Hepatic stellate cell (primary cell): ENCODE results near the gene ADAMTSL2.

Source experiments
- DNase-seq: peaks from one replicate; pipeline ENCODE4 v3.0.0; 2011; ENCODE audit warnings: low spot score

Gene ADAMTSL2

GRCh38 chr9:133518200-133518599, 16.3 kb upstream of the ADAMTSL2 start:
- DNase-seq, result no peak

- DNase-seq, result no peak
Measured at GRCh38 chr9:133518706-133519449, 15.6 kb upstream of the ADAMTSL2 start.

- DNase-seq, result no peak
Measured at GRCh38 chr9:133519693-133520092, 14.8 kb upstream of the ADAMTSL2 start.

DNA sequence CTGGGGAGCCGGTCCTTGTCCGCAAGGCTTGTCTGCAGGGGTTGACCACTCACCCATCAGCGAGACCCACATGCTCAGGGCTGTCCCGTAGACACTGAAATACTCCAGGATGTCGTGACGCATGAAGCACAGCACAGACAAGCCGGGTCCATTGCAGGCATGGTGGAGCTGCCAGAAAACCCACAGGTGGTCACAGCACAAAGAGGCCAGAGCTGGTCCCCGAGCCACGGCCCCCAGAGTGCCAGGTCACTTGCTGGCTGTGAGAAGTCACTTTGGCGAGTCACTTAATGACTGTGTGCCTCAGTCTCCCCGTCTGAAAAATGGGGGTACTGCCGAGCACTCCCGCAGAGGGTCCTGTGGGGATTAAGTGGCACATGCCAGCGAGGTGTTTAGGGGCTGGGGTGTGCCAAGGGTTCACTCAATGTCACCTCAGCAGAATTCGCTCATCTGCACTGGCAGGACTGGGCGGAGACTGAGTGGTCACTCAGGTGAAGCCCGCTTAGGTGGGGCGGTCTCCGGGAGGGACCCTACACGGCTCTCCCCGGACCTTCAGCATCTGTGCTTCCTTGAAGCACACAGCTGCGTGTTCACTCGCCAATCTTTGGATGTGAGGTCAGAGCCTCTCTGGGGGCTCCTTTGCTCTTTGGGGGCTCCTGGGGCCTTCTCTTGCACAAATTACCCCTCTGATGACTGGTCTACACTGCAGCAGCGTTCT, 14.2 kb upstream of the ADAMTSL2 start:
- DNase-seq, result no peak

GRCh38 chr9:133521122-133522072, 13.1 kb upstream of the ADAMTSL2 start:
- DNase-seq, result no peak

DNA sequence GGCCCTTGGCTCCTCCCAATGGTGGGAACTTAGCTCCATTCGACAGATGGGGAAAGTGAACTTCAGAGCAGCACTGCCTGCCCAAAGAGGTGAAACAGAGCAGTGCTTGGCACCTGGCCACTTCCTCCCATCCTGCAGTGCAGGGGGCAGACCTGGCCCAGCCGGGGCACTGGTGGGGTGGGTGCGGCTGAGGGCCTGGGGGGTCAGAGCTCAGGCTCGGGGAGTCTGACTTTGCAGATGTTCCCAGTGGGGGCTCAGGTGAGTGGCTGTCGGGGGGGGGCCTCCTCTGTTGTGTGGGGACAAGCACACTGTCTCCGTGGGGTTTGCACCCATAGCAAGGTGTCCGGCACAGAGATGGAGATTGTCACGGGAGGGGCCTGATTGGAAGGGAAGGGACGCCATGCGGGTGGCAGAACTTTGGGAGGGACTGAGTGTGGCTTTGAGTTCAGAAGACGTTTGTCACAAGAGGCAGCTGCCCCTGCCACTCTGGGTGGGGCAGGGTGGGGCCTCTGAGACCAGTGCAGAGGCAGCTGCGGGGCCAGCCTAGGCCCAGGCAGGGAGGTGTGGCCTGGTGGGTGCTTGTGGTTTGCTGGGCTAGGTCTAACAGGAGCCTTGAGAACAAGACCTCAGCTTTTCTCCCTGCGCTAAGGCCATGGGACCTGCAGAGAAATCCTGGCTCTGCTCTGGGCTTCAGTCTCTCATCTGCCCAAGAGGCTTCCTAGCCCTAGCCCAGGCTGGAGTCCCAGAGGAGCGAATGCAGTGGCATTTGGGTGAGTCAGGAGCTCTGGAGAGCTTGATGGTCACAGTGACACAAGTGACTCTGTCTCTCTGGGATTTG, 12.2 kb upstream of the ADAMTSL2 start:
- DNase-seq, result no peak

GRCh38 chr9:133523106-133523505, 11.4 kb upstream of the ADAMTSL2 start:
- no peak for DNase-seq

DNA sequence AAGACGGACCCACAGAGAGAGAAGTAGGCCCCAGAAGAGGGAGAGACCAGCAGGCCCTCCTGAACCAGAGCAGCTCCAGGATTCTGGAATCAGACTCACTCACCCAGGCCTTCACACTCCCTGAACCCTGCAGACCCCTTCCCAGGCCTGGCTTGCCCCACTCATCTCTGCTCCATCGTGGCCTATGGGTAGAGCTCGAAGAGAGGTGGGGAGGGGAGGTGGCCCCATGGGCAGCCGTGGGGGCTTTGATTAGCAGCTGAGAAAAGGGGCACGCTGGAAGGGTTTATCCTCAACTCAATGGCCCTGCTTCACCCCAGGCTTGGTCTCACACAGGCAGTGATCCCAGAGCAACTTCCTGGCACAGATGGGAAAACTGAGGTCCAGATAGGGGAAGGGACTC, 10.4 kb upstream of the ADAMTSL2 start:
- no peak for DNase-seq

- DNase-seq, result no peak
Measured at GRCh38 chr9:133524679-133525228, 9.8 kb upstream of the ADAMTSL2 start, which contains the start of gene MYMK. TSS of gene MYMK (minus strand) at chr9:133524959. CDS start at chr9:133524844, 115 bp downstream.

GRCh38 chr9:133525677-133526076, 8.8 kb upstream of the ADAMTSL2 start:
- DNase-seq, result no peak

- no peak for DNase-seq
Measured at GRCh38 chr9:133526721-133527321, 7.7 kb upstream of the ADAMTSL2 start.

DNA sequence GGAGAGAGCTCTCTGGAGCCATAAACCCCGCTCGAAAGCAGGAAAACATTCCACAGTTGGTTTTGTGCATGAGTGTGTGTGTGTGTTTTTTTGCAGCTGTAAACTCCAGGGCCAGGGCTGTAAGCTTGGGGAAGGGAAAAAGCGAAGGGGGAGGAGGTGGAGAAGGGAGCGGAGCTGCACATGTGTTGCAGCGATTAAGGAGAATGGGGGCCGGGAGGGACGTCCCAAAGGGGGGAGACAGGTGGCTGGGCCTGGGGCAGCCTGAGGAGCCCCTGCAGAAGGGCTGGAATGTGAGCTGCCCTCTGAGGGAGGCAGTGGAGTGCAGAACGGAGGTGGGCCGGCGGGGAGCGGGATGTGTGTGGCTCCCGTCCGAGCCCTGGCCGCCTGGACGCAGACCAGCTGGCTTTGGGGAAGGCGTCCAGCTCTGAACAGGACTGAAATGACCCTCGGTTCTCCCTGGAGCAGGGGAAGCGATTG, 7.0 kb upstream of the ADAMTSL2 start:
- no peak for DNase-seq

GRCh38 chr9:133528001-133528875, 6.3 kb upstream of the ADAMTSL2 start:
- no peak for DNase-seq

GRCh38 chr9:133528876-133529241, 5.6 kb upstream of the ADAMTSL2 start:
- no peak for DNase-seq

GRCh38 chr9:133529457-133529856, 5.0 kb upstream of the ADAMTSL2 start:
- no peak for DNase-seq

GRCh38 chr9:133529874-133530273, 4.6 kb upstream of the ADAMTSL2 start:
- DNase-seq, result no peak

GRCh38 chr9:133531293-133531692, 3.2 kb upstream of the ADAMTSL2 start:
- DNase-seq, result no peak

DNA sequence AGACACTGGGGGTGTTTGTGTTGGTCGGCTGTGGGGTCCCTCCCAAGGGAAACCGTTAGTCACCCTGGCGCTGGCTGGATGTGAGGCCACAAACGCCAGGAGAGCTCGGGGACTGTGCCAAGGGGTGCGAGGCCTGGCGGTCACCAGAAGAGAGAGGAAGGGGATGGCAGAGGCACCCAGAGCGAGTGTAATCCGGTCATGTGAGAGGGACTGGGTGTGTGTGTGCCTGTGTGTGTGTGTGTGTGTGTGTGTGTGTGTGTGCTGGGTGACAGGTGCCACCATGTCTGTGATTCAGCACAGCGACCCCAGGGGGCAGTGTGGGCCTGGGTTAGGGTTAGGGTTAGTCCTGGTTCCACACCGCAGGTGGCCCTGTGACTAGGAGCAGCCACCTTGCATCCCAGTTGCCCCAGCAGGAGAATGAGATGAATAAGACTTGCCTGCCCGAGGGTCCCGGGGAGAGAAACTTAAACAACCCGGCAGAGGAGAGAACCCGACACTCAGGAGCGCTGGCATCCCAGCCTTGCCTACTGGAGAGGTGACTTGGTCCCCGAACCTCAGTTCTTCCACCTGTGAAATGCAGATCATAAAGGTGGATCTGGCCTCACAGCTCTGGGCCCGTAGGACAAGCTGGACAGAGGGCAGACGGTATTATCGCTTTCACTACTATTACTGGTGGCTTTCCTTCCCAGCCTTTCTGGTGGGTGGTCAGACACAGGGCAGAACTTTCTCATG, 1.4 kb upstream of the ADAMTSL2 start:
- peak; percentile 63 for DNase-seq

DNA sequence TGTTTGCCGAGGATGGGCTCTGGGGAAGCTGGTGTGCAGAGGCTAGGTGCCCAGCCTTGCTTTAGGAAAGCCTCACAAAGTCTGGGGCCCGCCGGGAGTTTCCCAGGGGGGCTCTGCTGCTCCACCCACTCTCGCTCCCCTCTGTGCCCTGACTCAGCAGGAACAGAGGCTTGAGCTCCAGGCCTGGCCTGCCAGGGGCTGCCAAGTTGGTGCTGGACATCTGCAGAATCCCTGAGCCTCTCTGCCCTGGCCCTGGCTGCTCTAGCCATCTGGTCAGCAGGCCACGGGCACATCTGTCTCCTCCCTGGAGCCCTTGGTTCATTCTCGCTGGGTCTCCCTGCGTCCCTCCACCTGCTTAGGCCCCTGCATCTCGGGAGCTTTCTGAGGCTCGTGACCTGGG, 647 bp upstream of the ADAMTSL2 start:
- no peak for DNase-seq
